Measurements from ENCODE around the gene ROR1.

Gene ROR1

GRCh38 chr1:63983391-63984256 lies 209.8 kb downstream of the ROR1 start:
- no peak for DNase-seq

GRCh38 chr1:63984257-63984929 lies 210.6 kb downstream of the ROR1 start:
- no peak for DNase-seq

- no peak for DNase-seq
Measured at GRCh38 chr1:63984930-63985290, 211.1 kb downstream of the ROR1 start.

- DNase-seq, result no peak
Measured at GRCh38 chr1:63987014-63987627, 213.3 kb downstream of the ROR1 start.

- DNase-seq, result no peak
Measured at GRCh38 chr1:63987628-63988024, 213.8 kb downstream of the ROR1 start.

GRCh38 chr1:63988941-63989340 lies 215.1 kb downstream of the ROR1 start:
- no peak for DNase-seq

- DNase-seq, result peak; percentile 30
Measured at GRCh38 chr1:63991685-63992084, 217.9 kb downstream of the ROR1 start.

GRCh38 chr1:64000021-64000420 lies 226.2 kb downstream of the ROR1 start:
- no peak for DNase-seq

GRCh38 chr1:64001038-64001437 lies 227.2 kb downstream of the ROR1 start:
- DNase-seq, result no peak

GRCh38 chr1:64004451-64005025 lies 230.7 kb downstream of the ROR1 start:
- DNase-seq, result no peak

GRCh38 chr1:64005801-64006200 lies 232.0 kb downstream of the ROR1 start:
- no peak for DNase-seq

GRCh38 chr1:64006276-64007051 lies 232.6 kb downstream of the ROR1 start:
- no peak for DNase-seq

- no peak for DNase-seq
Measured at GRCh38 chr1:64010316-64010715, 236.5 kb downstream of the ROR1 start.

GRCh38 chr1:64013395-64013794 lies 239.6 kb downstream of the ROR1 start:
- DNase-seq, result no peak

- DNase-seq, result no peak
Measured at GRCh38 chr1:64019818-64020217, 246.0 kb downstream of the ROR1 start.

- DNase-seq, result no peak
Measured at GRCh38 chr1:64021066-64021465, 247.2 kb downstream of the ROR1 start.

GRCh38 chr1:64025051-64025450 lies 251.2 kb downstream of the ROR1 start:
- no peak for DNase-seq

GRCh38 chr1:64029037-64029436 lies 255.2 kb downstream of the ROR1 start:
- no peak for DNase-seq

GRCh38 chr1:64030411-64030810 lies 256.6 kb downstream of the ROR1 start:
- no peak for DNase-seq

GRCh38 chr1:64031236-64031635 lies 257.4 kb downstream of the ROR1 start:
- DNase-seq, result no peak

GRCh38 chr1:64033667-64034220 lies 259.9 kb downstream of the ROR1 start:
- DNase-seq, result no peak

GRCh38 chr1:64036549-64036948 lies 262.7 kb downstream of the ROR1 start:
- DNase-seq, result no peak

- DNase-seq, result no peak
Measured at GRCh38 chr1:64038119-64038518, 264.3 kb downstream of the ROR1 start.

Data from NCI-H187 treated with DMSO at 0.1 percent for 48 hours (cell line).